ENCODE data around the gene APOL2.
"Not testable (repeated sequence)": the region's sequence is repeated elsewhere in the genome, so short reads cannot be mapped to it uniquely, and the experiment has no call there.

The APOL2 gene

GRCh38 chr22:36220451-36220921 lies 18.8 kb downstream of the APOL2 start:
- DNase-seq = no peak

DNA sequence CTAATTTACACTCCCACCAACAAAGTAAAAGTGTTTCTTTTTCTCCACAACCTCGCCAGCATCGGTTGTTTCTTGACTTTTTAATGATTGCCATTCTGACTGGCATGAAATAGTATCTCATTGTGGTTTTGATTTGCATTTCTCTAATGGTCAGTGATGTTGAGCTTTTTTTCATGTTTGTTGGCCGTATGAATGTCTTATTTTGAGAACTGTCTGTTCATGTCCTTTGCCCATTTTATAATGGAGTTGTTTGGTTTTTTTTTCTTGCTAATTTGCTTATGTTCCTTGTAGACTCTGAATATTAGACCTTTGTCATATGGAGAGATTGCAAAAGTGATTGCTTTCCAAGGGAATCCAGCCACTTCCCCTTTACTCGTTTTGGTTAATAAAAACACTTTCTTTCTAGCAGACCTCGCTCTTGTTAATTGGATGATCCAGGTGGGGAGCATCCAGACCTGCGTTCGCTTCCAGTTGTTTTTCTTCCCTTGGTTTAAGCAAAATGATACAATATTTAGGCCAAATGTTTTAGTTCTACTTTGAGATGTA lies 20.6 kb downstream of the APOL2 start:
- no peak for DNase-seq

DNA sequence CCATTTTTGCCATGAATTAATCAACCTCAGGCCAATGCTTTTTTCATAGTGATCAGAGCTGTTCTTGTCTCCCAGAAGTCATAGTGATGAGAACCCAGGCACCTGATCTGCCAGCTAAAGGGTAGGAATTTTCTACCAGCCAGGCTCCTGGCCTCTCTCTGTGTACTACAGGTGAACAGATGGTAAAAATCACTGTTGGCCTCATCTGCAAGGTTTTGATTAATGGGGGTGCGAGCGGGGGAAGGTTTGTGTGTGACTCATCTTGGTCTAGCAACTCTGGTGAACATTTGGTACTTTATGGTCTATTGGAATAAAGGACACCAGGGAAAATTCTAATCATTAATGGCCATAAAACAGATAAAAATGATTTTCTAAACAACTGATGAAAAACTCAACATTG lies 23.3 kb downstream of the APOL2 start:
- DNase-seq = no peak

GRCh38 chr22:36213586-36213985 lies 25.7 kb downstream of the APOL2 start:
- DNase-seq = no peak

GRCh38 chr22:36212901-36213300 lies 26.4 kb downstream of the APOL2 start:
- no peak for DNase-seq

DNA sequence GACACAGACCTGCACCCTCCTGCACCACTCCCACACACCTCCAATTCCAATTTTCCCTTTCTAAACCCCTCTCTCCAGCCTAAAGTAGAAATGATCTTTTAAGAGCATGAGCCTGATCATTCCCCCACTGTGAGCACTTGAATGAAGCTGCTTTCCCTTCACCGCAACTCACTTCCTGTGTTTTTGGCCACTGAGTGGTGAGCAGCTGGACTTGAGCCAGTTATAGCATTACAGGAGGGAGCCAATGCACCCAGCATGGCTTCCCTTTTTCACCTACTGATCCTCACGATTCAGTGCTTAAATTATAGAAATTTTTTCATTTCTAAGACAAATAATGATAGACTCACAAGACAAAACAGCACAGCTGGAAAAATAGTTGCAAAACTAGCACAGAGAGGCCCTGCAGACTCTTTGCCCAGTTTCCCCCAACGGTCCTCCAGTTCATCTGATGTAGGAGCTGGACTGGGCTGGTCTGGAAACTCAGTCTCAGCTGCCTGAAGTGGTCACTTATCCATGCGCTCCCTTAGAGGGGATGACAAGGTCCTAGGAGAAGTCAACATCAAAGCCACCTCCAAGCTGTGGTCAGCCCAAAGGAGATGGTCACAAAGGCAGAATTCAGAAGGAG lies 28.0 kb downstream of the APOL2 start:
- DNase-seq = peak in 1 of 2 donors; percentile 12

DNA sequence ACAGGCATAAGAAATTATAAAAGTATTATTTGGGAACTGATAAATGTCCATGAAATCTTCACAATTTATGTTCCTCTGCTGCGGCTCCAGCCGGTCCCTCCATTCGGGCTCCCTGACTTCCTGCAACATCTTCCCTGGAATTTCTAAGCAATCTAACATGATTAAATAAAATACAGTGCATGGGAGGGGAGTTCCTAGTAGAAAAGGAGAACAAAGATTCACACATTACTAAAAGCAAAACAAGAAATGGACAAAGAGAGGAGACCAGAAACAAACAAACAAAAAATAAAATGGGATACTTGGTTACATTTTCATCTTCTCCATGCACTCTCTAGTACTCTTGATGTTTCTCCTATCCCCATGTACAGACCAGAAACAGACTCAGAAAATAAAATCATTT lies 29.1 kb downstream of the APOL2 start:
- no peak for DNase-seq

GRCh38 chr22:36209488-36209908 lies 29.8 kb downstream of the APOL2 start:
- DNase-seq = not testable (repeated sequence)

DNA sequence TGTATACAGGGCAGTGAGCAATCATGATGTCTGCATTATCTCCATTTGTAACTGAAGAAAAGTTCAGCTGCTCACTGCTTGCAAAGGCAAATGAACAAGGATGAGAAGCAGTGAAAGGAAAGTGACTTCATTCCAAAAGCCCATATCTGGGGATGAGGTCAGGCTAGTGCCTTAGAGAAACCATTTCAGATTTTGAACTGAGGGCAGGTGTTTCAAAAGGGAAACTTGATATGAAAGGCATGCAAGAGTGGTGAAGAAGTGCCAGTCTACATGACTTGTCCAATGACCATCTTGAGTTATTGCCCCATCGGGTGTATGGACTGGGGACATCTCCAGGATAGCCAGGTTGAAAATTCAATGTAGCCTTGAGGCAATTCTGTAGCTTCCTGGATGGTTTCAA lies 30.4 kb downstream of the APOL2 start:
- DNase-seq = no peak

GRCh38 chr22:36208162-36208765 lies 31.1 kb downstream of the APOL2 start:
- DNase-seq = no peak

DNA sequence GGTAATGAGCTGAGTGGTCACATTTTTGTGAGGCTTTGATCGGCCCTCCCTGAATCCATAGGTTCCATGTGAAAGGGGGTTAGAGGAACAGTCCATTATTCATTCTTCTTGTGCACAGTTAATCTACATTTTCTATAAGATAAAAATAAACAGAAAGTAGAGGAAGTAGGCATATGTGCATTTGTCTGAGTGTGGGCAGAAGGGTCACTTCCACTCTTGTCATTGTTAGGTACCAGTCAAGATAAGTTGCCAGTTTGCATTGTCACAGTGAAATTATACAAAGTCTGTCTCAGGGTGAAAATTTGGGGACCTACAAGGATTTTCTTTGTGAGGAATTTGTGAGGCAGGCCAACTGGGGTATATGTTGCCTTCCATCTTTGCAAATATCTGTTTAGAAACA lies 33.1 kb downstream of the APOL2 start:
- no peak for DNase-seq

- DNase-seq = not testable (repeated sequence)
Observed at GRCh38 chr22:36205573-36205972, 33.8 kb downstream of the APOL2 start.

GRCh38 chr22:36204632-36205015 lies 34.7 kb downstream of the APOL2 start:
- DNase-seq = no peak

GRCh38 chr22:36204001-36204631 lies 35.2 kb downstream of the APOL2 start:
- no peak for DNase-seq

DNA sequence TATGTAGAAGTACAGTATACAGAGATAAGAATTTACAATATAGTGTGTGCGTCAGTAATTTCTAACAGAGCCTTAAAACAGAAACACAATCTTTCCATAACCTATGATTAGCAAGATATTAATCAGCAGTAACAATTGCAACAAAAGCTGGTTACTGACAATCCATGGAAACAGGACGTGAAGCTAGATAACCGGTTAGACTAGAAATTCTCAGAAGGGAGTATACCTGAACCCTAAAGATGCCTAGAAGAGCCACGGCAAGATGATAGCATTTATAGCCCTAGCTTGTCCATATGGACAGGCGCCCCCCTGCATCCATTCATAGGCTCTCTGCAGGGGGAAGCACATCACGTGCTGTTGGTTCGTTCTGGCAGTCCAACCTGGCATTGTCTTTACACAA lies 35.9 kb downstream of the APOL2 start:
- not testable (repeated sequence) for DNase-seq

- DNase-seq = not testable (repeated sequence)
Observed at GRCh38 chr22:36202906-36203305, 36.4 kb downstream of the APOL2 start.

GRCh38 chr22:36201630-36202319 lies 37.6 kb downstream of the APOL2 start, which contains the start of gene APOL4:
TSS of gene APOL4 (minus strand) at chr22:36201809. CDS start at chr22:36201734, 75 bp downstream.
- no peak for DNase-seq

DNA sequence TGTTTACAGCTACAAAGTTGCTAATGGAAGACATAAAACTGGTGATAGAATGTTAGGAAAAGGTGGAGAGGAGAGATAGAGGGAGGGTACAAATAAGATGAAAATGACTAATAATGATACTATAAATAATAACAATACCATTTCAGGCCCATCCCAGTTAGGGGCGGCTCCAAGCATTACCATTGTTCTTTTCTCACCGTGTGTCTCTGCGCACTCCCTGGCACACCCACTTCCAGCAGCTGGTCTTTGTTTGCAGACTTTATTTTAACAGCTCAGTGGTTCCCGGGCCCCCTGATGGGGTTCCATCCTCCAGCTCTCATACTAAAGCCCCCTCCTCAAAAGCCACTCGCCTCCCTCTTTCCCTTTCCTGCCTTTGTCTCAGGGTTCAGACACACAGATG lies 38.3 kb downstream of the APOL2 start:
- not testable (repeated sequence) for DNase-seq

GRCh38 chr22:36199001-36199551 lies 40.3 kb downstream of the APOL2 start:
- no peak for DNase-seq

- DNase-seq = no peak
Observed at GRCh38 chr22:36198536-36198935, 40.8 kb downstream of the APOL2 start.

DNA sequence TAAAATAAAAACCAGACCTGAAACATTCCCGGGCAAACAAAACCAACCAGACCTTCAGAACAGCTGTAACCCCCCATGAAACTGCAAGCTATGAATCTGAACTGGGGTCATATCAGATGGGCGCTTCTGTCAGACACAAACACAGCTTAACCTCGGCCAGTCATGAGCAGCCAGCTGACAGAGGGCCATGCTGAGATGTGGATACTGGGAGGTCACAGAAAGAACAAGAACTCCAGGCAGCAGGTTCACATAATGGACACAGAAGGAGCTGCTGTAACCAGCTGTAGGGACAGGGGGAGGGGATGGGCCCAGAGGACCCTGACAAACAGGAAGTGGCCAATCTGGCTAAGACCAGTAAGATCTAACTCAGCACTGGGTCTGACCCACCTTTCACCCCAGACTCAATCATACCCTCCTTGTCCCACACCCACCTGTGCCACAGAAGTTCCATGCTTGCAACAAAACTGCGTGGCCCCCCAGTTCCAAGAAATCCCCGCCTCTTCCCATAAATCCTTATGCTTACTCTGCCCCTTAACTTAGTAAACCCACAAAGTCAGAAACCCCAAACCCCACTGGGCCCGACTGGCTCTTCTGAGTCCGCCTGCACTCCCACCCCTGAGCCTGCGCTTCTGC lies 41.7 kb downstream of the APOL2 start:
- DNase-seq = no peak

GRCh38 chr22:36197065-36197440 lies 42.3 kb downstream of the APOL2 start:
- DNase-seq = no peak

Measured in CD4-positive, alpha-beta T cell treated with Interleukin-1 beta for 1 hour (primary cell).